ENCODE results near the gene CUEDC2. TPM values are rescaled to one million over a fixed set of nuclear protein-coding genes. Genes with fewer than 3 reads are reported as not detected.

CUEDC2 gene
- total RNA-seq, 4 donors from 2014 or later: 5.2 to 35.2 (median 33.5) TPM

GRCh38 chr10:102409604-102410428 is 22.6 kb downstream of the CUEDC2 start:
- Histone ChIP-seq H3K9me3 (no peaks in the 10 kb centered on the region), H3K4me3 (peak overlapping the region; percentile 31 to 65 (median 44)), H3K4me1 (peaks cover 6 to 21% (median 15%) of the 10 kb centered on the region in 4 donors), H3K36me3 (no peaks in the 10 kb centered on the region), H3K27ac (peak overlapping the region; percentile 66 to 99 (median 90)), H3K27me3 (peaks cover 63% of the 10 kb centered on the region)
- in situ Hi-C loops (cut with MboI; ENCODE audit: low pct_ligation_motif_present in 1 of 4, low pct_unique_long_range_greater_than_20kb in 1 of 4, low sequenced_read_pairs in 3 of 4): no loop called here
- TF ChIP-seq CTCF (IDR thresholded peaks at IDR 0.05) (no peak), EP300 (IDR thresholded peaks at IDR 0.05; ENCODE audit: low read depth) (no peak), POLR2AphosphoS5 (IDR thresholded peaks at IDR 0.05) (no peak), POLR2A (IDR thresholded peaks at IDR 0.05) (no peak)
- intact Hi-C loops (cut with DNase I; ENCODE audit: low total_unique reads): no loop called here
- no peak for DNase-seq
- WGBS, 2 donors (ENCODE audit: low coverage in 1 of 2): 32 to 35% methylated on average over 6 to 18 of the region's 24 CpGs

GRCh38 chr10:102408728-102409603 is 23.4 kb downstream of the CUEDC2 start:
- no peaks in the 10 kb centered on the region for H3K9me3 ChIP-seq
- peaks cover 6 to 21% (median 15%) of the 10 kb centered on the region in 4 donors for H3K4me1 ChIP-seq
- peak; percentile 64 for DNase-seq
- in situ Hi-C loops (cut with MboI; ENCODE audit: low pct_ligation_motif_present in 1 of 4, low pct_unique_long_range_greater_than_20kb in 1 of 4, low sequenced_read_pairs in 3 of 4) (no loop called here), intact Hi-C loops (cut with DNase I; ENCODE audit: low total_unique reads) (no loop called here)
- peak; percentile 28 for TF ChIP-seq POLR2A (IDR thresholded peaks at IDR 0.05)
- TF ChIP-seq POLR2AphosphoS5 (IDR thresholded peaks at IDR 0.05): peak; percentile 38 to 70 (median 62)
- no peak for TF ChIP-seq CTCF (IDR thresholded peaks at IDR 0.05)
- TF ChIP-seq EP300 (IDR thresholded peaks at IDR 0.05; ENCODE audit: low read depth): no peak
- peaks cover 57% of the 10 kb centered on the region for H3K27me3 ChIP-seq
- peak overlapping the region; percentile 31 to 65 (median 44) for H3K4me3 ChIP-seq
- 1% methylated on average over 55 of the region's 103 CpGs; no CpG with 5 or more reads in 1 of the 2 donors for WGBS, 2 donors (ENCODE audit: low coverage in 1 of 2)
- H3K36me3 ChIP-seq: no peaks in the 10 kb centered on the region
- H3K27ac ChIP-seq: peak overlapping the region; percentile 73 to 99 (median 90)

- no peaks in the 10 kb centered on the region for H3K36me3 ChIP-seq
- intact Hi-C loops (cut with DNase I; ENCODE audit: low total_unique reads): no loop called here
- in situ Hi-C loops (cut with MboI; ENCODE audit: low pct_ligation_motif_present in 1 of 4, low pct_unique_long_range_greater_than_20kb in 1 of 4, low sequenced_read_pairs in 3 of 4): no loop called here
Measured at GRCh38 chr10:102408131-102408727, 24.1 kb downstream of the CUEDC2 start.

More at GRCh38 chr10:102408131-102408727, 24.1 kb downstream of the CUEDC2 start:
- Histone ChIP-seq H3K4me3 (peak overlapping the region; percentile 31 to 65 (median 44)), H3K27me3 (peaks cover 52% of the 10 kb centered on the region), H3K4me1 (peaks cover 11 to 21% (median 15%) of the 10 kb centered on the region in 4 donors), H3K27ac (peak overlapping the region; percentile 73 to 99 (median 90)), H3K9me3 (no peaks in the 10 kb centered on the region)
- TF ChIP-seq EP300 (IDR thresholded peaks at IDR 0.05; ENCODE audit: low read depth) (peak; percentile 99), POLR2AphosphoS5 (IDR thresholded peaks at IDR 0.05) (peak; percentile 73 to 81 (median 80)), POLR2A (IDR thresholded peaks at IDR 0.05) (peak; percentile 48), CTCF (IDR thresholded peaks at IDR 0.05) (no peak)
- DNase-seq: peak; percentile 47
- WGBS, 2 donors (ENCODE audit: low coverage in 1 of 2): 20 to 53% methylated on average over 3 to 14 of the region's 14 CpGs

Measured in transverse colon (tissue), 4 donors.